ENCODE results near the gene CKS1B.

DNA sequence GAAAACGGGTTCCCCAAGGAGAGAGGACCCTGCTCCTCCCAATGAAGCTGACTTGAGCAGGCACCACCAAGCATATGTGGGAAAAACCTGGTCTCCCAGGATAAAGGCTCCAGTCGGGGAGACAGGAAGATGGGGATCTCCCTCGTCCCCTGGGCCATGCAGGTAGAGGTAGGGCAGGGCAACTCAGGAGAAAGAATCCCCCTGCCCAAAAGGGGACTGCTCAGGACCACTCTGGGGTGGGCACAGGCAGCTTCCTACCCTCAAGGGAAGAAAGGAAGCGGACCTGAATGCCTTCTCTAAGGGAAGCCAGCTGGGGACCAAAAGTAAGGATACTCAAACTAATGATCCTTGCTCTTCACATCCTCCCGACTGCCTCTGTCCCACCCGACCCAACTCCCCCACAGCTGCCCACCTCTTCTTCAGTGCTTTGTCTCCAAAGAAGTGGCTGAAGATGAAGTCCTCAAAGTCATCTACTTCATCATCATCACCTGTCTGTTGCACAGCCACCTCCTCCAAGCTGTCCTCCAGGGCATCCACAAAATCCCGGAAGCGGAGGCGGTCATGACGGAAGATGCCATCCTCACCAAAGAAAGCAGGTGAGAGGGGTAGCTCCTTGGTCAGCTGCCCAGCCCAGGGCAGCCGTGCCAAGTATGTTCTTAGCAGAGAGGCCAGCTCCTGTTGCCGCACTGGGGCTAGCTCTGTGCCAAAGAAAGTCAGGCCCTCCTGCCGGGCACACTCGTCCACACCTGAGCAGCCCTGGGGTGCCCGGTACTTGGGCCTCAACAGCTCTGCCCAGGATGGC, 29.1 kb upstream of the CKS1B start:
- TF ChIP-seq, protein P1, sequence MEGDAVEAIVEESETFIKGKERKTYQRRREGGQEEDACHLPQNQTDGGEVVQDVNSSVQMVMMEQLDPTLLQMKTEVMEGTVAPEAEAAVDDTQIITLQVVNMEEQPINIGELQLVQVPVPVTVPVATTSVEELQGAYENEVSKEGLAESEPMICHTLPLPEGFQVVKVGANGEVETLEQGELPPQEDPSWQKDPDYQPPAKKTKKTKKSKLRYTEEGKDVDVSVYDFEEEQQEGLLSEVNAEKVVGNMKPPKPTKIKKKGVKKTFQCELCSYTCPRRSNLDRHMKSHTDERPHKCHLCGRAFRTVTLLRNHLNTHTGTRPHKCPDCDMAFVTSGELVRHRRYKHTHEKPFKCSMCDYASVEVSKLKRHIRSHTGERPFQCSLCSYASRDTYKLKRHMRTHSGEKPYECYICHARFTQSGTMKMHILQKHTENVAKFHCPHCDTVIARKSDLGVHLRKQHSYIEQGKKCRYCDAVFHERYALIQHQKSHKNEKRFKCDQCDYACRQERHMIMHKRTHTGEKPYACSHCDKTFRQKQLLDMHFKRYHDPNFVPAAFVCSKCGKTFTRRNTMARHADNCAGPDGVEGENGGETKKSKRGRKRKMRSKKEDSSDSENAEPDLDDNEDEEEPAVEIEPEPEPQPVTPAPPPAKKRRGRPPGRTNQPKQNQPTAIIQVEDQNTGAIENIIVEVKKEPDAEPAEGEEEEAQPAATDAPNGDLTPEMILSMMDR (IDR thresholded peaks at IDR 0.05): no peak
- no peak for TF ChIP-seq POLR2A (IDR thresholded peaks at IDR 0.05)
- TF ChIP-seq EP300 (IDR thresholded peaks at IDR 0.05): no peak
- TF ChIP-seq POLR2AphosphoS5 (IDR thresholded peaks at IDR 0.05): no peak
